A673 (cell line): ENCODE measurements around the gene ASB16.

Experiments
- EZH2 ChIP-seq: fragments of 200-600 bp; sonication (generic); IDR thresholded peaks from 2 replicates; pipeline ENCODE4 v1.6.1; 2017; ENCODE audit warnings: borderline replicate concordance, low read depth, mild to moderate bottlenecking, mixed read lengths, antibody characterized with exemption, low read length; ENCODE audit not compliant: poor library complexity, severe bottlenecking
- TF ChIP-seq, protein P1 (sequence below): fragments of 300-800, 200-600 bp; sonication (generic); conservative IDR thresholded peaks from 2 replicates; pipeline ENCODE4 v1.5.1; 2017; ENCODE audit warnings: low read depth, mild to moderate bottlenecking, antibody characterized with exemption, low read length, moderate library complexity, mixed read lengths

DNA sequence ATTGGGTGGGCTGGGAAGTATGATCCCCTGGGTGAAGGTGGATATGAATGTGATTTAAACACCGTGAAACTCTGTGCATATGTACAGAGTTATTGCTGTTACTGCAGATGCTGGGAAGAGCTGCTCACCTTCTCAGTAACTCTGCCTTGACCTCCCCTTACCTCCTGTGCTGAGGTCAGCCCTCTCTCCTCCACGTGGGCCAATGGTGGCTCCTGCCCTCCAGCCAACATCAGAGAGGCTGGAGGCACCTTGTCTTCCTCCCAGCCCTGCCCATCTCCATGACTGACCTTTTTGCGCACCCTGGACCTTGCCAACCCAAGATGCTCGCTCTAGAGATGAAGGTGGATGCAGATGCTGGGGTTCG lies 387 bp upstream of the ASB16 start:
- TF ChIP-seq EZH2 = no peak
- TF ChIP-seq, protein P1, sequence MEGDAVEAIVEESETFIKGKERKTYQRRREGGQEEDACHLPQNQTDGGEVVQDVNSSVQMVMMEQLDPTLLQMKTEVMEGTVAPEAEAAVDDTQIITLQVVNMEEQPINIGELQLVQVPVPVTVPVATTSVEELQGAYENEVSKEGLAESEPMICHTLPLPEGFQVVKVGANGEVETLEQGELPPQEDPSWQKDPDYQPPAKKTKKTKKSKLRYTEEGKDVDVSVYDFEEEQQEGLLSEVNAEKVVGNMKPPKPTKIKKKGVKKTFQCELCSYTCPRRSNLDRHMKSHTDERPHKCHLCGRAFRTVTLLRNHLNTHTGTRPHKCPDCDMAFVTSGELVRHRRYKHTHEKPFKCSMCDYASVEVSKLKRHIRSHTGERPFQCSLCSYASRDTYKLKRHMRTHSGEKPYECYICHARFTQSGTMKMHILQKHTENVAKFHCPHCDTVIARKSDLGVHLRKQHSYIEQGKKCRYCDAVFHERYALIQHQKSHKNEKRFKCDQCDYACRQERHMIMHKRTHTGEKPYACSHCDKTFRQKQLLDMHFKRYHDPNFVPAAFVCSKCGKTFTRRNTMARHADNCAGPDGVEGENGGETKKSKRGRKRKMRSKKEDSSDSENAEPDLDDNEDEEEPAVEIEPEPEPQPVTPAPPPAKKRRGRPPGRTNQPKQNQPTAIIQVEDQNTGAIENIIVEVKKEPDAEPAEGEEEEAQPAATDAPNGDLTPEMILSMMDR = no peak
